ENCODE results near the gene FLNC.

FLNC gene

DNA sequence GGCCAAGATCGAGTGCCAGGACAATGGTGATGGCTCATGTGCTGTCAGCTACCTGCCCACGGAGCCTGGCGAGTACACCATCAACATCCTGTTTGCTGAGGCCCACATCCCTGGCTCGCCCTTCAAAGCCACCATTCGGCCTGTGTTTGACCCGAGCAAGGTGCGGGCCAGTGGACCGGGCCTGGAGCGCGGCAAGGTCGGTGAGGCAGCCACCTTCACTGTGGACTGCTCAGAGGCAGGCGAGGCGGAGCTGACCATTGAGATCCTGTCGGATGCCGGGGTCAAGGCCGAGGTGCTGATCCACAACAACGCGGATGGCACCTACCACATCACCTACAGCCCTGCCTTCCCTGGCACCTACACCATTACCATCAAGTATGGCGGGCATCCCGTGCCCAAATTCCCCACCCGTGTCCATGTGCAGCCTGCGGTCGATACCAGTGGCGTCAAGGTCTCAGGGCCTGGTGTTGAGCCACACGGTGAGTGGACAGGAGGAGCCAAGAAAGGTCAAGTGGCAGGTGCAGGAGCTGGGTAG lies 14.6 kb downstream of the FLNC start:
- DNase-seq (ENCODE audit: low spot score): no peak

DNA sequence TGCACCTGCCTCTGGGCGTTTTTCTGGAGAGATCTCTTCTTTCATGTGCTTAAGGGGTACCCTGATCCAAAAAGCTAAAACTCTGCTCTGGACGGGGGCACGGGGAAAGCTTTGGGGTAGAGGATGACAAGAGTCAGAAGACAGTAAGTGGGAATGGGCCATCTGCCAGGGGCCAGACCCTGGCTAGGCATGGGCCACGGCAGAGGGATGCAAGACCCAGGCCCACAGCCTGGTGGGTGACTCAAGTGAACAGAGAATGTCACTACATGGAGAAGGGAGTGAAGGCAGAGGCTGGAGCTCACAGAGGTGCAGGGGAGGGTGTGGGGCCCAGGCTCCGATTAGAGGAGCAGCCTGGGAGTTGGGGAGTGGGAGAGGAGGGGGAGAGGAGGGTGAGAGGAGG lies 15.3 kb downstream of the FLNC start:
- no peak for DNase-seq (ENCODE audit: low spot score)

DNA sequence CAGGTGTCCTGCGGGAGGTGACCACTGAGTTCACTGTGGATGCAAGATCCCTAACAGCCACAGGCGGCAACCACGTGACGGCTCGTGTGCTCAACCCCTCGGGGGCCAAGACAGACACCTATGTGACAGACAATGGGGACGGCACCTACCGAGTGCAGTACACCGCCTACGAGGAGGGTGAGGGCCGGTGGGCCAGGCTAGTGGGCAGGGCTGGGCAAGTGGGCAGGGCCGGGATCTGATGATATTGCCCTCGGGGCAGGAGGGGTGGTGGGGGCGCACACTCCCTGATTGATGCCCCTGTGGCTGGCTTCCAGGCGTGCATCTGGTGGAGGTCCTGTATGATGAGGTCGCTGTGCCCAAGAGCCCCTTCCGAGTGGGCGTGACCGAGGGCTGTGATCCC lies 15.8 kb downstream of the FLNC start:
- DNase-seq (ENCODE audit: low spot score): no peak

DNA sequence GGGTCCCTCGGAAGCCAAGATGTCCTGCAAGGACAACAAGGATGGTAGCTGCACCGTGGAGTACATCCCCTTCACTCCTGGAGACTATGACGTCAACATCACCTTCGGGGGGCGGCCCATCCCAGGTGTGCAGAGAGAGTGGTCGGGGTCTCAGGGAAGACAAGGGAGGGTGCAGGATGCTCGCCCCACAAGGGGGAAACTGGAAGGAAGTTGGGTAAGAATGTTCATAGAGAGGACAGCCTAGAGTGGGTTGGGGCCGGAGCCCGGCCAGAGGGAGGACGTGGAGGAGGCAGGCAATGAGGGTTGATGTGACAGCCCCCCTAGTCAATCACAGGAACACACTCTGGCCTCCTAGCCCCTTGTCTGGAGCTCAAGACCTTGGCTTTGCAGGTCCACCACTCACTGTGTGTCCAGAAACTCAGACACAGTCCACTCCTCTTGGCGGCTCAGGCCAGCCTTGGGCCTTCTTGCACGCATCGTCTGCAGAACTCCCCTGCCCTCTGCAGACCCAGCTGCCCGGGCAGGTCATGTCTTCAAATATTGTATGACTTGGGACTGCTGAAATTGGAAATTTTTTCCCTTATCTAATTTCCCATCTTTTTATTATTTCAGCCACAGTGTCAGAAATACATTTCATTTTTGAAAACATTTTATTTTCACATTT lies 16.7 kb downstream of the FLNC start:
- no peak for DNase-seq (ENCODE audit: low spot score)

DNA sequence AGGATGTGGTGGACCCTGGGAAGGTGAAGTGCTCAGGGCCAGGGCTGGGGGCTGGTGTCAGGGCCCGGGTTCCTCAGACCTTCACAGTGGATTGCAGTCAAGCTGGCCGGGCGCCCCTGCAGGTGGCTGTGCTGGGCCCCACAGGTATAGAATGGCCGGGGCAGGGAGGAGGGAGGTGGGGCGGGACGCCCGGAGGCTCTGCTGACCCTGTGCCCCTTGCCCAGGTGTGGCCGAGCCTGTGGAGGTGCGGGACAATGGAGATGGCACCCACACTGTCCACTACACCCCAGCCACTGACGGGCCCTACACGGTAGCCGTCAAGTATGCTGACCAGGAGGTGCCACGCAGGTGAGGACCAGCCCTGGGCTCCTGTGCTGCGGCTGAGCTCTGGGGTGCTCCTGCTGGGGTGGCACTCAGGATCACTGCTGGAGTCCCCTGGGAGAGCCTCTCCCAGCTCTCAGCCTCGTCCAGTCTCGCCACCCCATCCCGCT lies 17.6 kb downstream of the FLNC start:
- no peak for DNase-seq (ENCODE audit: low spot score)

DNA sequence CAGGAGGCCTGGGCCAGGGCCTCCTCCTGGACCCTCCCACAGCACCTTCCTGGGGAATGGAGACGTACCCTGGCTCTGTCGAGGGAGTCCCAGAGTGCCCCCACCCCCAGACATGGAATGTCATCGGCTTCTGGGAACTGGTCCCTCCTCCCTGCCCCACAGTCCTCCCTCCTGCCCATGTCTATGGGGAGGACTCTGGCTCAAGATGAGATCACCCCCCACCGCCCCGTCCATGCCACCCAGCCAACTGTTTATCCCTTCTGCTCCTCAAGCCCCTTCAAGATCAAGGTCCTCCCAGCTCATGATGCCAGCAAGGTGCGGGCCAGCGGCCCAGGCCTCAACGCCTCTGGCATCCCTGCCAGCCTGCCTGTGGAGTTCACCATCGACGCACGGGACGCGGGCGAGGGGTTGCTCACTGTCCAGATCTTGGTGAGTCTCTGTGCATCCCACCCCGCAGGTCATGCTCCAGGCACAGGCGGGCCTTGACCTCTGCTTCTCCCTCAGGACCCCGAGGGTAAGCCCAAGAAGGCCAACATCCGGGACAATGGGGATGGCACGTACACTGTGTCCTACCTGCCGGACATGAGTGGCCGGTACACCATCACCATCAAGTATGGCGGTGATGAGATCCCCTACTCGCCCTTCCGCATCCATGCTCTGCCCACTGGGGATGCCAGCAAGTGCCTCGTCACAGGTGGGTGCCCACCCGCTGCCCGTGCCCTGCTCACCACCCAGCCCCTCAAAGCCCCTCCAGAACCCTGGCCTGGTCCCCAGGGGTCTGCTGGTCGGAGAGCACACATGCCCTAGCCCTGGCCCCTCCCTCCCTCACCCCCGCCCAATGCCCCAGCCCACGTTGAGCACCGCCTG lies 18.3 kb downstream of the FLNC start:
- no peak for DNase-seq (ENCODE audit: low spot score)

DNA sequence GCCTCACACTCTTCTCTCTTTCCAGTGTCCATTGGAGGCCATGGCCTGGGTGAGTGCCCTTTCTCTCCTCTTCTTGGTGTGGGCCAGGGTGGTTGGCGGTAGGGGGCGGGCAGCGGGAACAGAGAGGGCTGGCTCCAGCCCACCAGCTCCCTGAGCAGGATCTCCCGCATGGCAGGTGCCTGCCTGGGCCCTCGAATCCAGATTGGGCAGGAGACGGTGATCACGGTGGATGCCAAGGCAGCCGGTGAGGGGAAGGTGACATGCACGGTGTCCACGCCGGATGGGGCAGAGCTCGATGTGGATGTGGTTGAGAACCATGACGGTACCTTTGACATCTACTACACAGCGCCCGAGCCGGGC lies 18.9 kb downstream of the FLNC start:
- no peak for DNase-seq (ENCODE audit: low spot score)

DNA sequence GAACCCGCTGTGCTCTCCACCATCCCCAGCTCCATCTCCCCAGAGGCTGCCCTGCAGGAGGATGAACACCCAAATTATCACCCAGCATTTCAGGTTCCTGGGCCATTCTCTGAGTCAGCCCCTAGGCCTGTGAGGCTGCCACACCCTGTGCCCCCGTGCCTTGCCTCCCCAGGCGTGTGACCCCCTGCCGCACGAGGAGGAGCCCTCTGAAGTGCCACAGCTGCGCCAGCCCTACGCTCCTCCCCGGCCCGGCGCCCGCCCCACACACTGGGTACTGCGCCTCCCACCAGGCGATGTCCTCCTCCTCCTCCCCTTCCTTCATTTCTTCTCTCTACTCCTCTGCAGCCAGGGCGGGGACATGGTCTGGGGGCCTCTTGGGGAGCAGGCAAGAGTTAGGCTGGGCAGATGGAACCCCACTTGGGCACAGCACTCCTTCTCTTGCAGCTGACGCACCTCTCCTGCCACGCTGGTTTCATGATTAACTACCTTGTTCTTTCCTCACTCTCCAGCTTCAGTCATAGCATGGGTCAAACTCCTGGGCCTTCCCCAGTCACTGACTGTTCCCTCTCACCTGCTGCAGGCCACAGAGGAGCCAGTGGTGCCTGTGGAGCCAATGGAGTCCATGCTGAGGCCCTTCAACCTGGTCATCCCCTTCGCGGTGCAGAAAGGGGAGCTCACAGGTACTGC lies 19.7 kb downstream of the FLNC start:
- no peak for DNase-seq (ENCODE audit: low spot score)

DNA sequence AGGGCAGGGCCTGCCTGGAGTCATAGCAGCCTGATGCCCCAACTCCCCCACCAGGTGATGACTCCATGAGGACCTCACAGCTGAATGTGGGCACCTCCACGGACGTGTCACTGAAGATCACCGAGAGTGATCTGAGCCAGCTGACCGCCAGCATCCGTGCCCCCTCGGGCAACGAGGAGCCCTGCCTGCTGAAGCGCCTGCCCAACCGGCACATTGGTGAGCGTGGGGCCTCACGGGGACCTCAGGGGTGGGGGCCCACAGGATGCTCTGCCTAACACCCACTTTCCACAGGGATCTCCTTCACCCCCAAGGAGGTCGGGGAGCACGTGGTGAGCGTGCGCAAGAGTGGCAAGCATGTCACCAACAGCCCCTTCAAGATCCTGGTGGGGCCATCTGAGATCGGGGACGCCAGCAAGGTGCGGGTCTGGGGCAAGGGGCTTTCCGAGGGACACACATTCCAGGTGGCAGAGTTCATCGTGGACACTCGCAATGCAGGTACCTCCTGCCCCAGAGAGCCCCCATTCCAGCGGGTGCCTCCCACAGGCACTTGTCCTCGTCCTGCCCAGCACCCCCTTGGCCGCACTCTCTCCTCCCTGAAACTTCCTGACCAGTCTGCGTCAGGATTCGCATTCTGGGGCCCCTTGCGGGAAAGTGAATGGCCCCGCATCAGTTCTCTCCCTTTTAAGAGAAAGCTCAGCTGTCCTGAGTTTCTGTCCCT lies 22.5 kb downstream of the FLNC start:
- no peak for DNase-seq (ENCODE audit: low spot score)

DNA sequence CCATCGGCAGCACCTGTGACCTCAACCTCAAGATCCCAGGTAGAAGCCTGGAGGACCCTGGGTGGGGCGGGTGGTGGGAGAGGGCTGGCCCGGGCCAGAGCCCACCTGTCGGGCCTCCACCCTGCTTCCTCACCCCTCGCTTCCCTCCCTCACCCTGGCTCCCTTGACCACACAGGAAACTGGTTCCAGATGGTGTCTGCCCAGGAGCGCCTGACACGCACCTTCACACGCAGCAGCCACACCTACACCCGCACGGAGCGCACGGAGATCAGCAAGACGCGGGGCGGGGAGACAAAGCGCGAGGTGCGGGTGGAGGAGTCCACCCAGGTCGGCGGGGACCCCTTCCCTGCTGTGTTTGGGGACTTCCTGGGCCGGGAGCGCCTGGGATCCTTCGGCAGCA lies 23.6 kb downstream of the FLNC start:
- no peak for DNase-seq (ENCODE audit: low spot score)

DNA sequence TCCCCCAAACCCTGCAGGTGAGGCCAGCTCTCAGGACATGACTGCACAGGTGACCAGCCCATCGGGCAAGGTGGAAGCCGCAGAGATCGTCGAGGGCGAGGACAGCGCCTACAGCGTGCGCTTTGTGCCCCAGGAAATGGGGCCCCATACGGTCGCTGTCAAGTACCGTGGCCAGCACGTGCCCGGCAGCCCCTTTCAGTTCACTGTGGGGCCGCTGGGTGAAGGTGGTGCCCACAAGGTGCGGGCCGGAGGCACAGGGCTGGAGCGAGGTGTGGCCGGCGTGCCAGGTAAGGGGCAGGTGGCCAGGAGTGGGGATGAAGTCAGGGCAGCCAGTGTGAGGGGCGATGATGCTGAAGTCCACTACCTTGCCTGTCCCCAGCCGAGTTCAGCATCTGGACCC lies 24.2 kb downstream of the FLNC start:
- DNase-seq (ENCODE audit: low spot score): no peak

DNA sequence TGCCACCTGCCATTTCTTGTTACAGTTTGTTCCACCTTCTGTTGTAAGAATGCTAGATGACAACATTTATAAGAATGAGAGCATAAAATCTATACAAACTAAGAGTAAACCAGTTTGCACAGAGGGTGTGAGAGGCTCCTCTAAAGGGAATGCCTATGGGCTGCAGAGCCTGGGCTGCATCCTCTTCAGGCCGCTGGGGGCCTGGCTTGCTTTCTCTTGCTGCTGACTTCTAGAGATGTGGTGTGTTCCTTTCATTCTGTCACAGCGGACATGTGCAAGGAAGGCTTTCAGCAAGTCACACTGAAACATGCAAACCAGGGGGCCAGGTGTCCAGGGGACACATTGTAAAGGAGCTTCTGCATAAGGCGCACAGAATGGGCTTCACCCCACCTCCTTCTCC lies 25.4 kb downstream of the FLNC start:
- no peak for DNase-seq (ENCODE audit: low spot score)

DNA sequence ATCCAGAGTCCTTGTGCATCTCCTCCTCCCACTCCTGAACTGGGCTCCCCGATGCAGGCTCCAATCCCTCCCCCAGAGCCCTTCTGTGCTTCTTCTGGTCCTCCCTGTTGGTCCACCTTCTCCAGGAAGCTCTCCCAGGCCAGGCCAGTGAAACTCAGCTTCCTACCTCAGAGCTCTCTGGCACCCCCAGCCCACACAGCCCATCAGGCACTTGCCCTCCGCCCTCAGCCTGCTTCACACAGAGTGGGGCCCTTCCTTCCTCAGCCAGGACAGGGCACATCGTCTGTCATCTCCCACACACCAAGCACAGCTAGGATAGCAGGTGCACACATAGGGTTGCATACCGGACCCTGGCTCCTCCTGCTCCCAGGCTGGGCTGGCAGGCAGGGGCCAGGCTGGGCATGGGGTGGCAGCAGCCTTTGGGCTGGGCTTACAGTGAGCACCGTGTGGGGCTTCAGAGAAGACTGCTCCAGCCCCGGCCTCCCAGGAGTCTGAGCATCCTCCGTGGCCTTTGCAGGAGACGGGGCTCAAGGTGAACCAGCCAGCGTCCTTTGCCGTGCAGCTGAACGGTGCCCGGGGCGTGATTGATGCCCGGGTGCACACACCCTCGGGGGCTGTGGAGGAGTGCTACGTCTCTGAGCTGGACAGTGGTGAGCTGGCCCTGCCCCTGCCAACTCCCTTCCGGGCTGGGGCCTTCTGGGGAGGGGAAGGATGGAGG lies 26.0 kb downstream of the FLNC start:
- no peak for DNase-seq (ENCODE audit: low spot score)

DNA sequence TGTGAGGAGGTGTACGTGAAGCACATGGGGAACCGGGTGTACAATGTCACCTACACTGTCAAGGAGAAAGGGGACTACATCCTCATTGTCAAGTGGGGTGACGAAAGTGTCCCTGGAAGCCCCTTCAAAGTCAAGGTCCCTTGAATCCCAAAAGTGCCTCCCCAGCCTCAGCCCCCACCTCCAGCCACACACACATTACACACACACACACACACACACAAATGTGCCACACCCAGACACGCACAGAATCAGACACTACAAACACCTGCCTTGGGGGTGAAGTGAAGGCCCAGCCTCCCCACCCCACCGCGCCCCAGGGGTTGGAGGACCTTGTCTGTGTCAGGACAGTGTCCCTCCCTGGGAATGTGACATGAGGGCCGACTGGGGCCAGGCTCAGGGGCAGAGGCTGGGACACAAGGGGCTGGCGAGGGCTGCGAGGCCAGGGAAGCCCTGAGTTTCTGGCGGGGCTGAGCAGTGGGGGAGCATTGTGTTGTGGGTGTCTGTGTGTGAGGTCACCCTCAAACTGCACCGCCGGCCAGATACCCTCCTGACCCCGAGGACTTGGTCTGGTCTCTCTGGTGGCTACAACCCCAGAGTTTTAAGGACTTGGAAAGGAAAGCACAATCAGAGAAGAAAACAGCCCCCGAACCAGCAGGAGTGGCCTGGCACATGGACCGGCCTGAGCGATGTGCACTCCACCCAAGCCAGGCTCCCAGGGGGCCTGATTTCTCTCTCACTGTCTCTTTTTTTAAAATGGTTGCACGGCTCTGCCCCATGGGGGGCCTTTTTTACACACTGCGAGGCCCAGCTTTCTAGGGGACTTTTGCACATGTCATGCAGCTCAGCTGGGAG lies 28.4 kb downstream of the FLNC start:
- no peak for DNase-seq (ENCODE audit: low spot score)

DNA sequence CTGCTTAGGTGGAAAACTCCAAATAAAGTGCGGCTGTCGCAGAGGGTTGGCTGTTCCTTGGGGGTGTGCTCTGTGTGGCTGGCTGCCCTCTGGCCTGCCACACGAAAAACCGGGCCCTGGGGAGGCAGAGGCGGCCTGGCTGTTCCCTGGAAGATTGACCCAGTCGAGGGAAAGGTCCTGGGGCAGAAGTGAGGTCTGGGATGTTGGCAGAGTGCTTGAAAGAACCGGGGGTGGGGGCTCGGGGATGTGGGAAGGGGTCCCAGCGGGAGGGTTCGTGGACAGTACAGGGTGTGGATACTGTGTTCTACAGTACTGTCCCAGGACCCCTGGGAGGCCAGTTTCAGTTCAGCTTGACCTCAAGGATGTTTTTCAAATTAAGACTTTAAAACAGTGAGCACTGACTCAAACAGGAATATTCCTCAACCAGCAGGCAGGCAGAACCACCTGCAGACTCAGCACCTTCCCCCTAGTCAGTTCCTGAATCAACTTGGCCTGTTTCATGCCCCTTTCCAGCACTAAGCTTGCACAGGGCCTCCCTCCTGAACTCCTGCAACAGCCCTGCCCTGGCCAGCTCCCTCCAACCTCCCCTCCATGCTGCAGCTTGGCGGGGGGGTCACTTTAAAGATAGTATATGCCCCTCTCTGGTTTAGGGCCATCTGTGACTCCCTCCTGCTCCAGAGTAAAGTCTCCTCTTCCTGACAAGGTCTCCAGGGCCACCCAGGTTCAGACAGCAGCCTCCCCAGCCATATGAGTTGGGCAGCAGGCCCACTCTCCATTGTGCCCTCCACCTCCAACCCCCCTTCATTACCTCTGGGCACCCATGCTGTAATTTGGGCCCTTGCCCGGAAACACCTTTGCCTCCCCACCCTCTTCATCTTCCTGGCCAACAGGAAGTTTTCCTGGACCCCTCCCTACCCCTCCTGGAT lies 29.3 kb downstream of the FLNC start:
- DNase-seq (ENCODE audit: low spot score): no peak

DNA sequence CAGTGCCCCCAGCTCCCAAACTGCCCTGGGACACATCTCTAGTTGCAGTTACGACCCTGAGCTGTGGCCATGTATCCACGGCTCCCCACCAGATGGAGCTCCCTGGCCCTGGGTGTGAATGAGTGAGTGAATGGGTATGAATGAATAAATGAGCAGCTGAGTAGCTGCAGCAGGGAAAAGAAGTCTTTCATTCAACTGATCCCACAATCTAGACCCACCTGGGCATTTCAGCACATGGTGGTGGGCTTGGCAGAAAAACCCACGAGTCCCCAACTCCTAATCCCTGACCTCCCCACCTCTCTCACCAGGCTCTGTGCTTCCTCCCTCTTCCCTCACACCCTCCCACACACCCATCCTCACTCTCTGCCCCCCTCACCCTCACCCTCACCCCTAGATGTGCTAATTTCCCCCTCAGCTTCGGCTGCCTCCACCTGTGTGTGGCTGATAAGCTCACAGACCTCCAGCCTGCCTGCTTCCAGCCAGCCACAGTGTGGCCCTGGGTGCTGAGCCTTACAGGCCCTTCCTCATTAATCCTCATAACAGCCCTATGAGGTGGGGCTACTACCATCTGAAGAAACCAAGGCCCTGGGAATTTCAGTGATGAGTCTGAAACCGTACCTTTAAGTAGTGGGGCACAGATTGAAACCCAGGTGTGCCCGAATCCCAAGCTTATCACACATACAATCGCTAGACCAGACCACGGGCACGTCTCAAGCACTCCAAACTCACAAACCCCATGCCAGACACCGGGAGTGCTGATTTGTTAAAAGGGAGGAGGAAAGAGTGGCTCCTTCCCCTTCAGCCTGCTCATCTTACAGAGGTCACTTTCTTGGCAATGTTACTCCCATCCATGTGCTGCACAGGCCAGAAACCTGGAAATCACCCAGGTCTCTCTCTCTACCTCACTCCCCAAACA lies 30.2 kb downstream of the FLNC start:
- DNase-seq (ENCODE audit: low spot score): no peak

DNA sequence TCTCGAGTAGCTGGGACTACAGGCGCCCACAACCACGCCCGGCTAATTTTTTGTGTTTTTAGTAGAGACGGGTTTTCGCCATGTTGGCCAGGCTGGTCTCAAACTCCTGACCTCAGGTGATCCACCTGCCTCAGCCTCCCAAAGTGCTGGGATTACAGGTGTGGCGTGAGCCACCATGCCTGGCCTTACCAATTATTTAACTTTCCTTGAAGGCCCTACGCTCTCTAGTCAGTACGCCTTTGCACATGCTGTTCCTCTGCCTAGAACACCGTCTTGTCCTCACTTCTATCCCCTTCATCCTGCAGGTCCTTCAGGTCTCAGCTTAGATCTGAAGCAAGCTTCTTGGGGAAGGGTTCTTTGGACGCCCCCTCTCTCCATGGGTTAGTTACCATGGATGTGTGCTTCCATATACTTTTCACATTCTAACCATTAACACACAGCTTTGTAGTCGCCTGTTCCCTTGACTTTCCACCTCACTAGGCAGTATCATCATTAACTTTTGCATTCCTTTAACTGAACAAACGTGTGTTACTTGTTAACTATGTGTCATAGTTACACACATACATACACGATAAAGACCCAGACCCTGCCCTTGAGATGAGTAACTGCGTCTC lies 31.9 kb downstream of the FLNC start:
- no peak for DNase-seq (ENCODE audit: low spot score)
